Activated naive CD8-positive, alpha-beta T cell treated with anti-CD3 and anti-CD28 coated beads, Interleukin-2, amount 10 ng/mL, durations not matched to agents 7 days and 5 days (primary cell): ENCODE measurements around the gene TLR2. TPM values are rescaled to one million over a fixed set of nuclear protein-coding genes. Genes with fewer than 3 reads are reported as not detected.

ENCODE experiments used
- ATAC-seq: fragments of 150-1000 bp; cut with Tn5 transposase; one replicate; pipeline ENCODE4 v1.10.0; 2021; ENCODE audit warnings: low read depth, moderate library complexity
- POLR2A ChIA-PET: fragments of 350-600 bp; sonication (Branson Sonifier 250); formaldehyde crosslinking; loops from one replicate; lab custom pipeline; 2021; ENCODE audit warnings: antibody characterized with exemption; lab: Charles Lee
- DNase-seq: peaks from one replicate; pipeline ENCODE4 v3.0.0; 2021
- H3K27ac Mint-ChIP-seq: one replicate; pipeline ENCODE4 v1.8.0; 2022; ENCODE audit warnings: mild to moderate bottlenecking, mixed read lengths
- H3K27me3 Mint-ChIP-seq: one replicate; pipeline ENCODE4 v1.8.0; 2022; ENCODE audit warnings: mild to moderate bottlenecking, moderate library complexity, mixed read lengths
- H3K36me3 Mint-ChIP-seq: one replicate; pipeline ENCODE4 v1.8.0; 2021; ENCODE audit warnings: mild to moderate bottlenecking, mixed read lengths
- H3K4me1 Mint-ChIP-seq: one replicate; pipeline ENCODE4 v1.8.0; 2021; ENCODE audit warnings: mixed read lengths
- H3K4me3 Mint-ChIP-seq: one replicate; pipeline ENCODE4 v1.8.0; 2022; ENCODE audit warnings: mild to moderate bottlenecking, moderate library complexity, mixed read lengths
- H3K9me3 Mint-ChIP-seq: one replicate; pipeline ENCODE4 v1.8.0; 2021; ENCODE audit warnings: mixed read lengths
- total RNA-seq, 2 experiments: library from RNA; stranded (reverse); gene quantifications; one replicate each; pipeline ENCODE4 v1.2.3, GENCODE V29; 2021

Gene TLR2, protein sequence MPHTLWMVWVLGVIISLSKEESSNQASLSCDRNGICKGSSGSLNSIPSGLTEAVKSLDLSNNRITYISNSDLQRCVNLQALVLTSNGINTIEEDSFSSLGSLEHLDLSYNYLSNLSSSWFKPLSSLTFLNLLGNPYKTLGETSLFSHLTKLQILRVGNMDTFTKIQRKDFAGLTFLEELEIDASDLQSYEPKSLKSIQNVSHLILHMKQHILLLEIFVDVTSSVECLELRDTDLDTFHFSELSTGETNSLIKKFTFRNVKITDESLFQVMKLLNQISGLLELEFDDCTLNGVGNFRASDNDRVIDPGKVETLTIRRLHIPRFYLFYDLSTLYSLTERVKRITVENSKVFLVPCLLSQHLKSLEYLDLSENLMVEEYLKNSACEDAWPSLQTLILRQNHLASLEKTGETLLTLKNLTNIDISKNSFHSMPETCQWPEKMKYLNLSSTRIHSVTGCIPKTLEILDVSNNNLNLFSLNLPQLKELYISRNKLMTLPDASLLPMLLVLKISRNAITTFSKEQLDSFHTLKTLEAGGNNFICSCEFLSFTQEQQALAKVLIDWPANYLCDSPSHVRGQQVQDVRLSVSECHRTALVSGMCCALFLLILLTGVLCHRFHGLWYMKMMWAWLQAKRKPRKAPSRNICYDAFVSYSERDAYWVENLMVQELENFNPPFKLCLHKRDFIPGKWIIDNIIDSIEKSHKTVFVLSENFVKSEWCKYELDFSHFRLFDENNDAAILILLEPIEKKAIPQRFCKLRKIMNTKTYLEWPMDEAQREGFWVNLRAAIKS
- 1 to 10 TPM in 1 of 2 experiments, under 1 TPM in 1; 0.89 to 1.9 TPM for total RNA-seq

GRCh38 chr4:153684182-153684970 is at the start of gene TLR2:
TSS of gene TLR2 (plus strand) at chr4:153684280. CDS start at chr4:153702908, 18,628 bp downstream.
- peak; percentile 84 for ATAC-seq
- H3K4me1 Mint-ChIP-seq, result peaks cover 7% of the 10 kb centered on the region
- peak within 1 kb of the TSS; percentile 69 for H3K4me3 Mint-ChIP-seq
- H3K27me3 Mint-ChIP-seq, result peaks cover 37% of the 10 kb centered on the region
- peaks cover 6% of the 10 kb centered on the region for H3K9me3 Mint-ChIP-seq
- H3K27ac Mint-ChIP-seq, result no peak within 1 kb of the TSS
- POLR2A ChIA-PET, result no interaction called here
- DNase-seq, result peak; percentile 68
- no peaks in the 10 kb centered on the region for H3K36me3 Mint-ChIP-seq

DNA sequence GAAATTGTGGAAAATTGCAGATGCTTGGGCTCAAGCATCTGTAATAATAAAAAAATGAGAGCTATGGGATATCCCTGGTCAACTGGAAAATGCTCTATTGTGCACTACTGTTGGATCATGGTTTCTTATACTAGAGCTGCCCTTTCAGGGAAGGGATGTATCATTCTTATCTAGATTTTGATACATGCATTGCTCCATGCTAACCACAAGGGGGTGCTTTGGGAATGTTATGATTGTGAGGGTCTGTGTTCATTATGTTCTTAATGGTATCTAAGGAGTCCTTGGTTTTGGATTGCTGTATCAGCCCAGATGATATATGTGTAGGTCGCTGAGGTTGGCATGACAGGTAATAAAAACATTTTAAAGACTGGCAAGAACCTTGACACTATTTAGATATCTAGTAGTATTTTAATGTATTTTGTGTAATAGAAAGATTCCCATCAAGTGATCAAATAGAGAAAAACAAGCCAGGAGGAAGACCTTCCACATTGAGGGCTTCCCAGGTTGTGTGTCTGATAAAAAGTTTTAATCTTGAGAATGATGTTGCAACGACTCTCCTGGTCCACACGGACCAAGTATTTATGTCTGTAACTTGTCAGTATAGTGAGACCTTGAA is 49.2 kb upstream of the TLR2 start:
- peaks cover 35% of the 10 kb centered on the region for H3K36me3 Mint-ChIP-seq
- no peak for ATAC-seq
- no peak overlapping the region for H3K27ac Mint-ChIP-seq
- no peak for DNase-seq
- POLR2A ChIA-PET, result no interaction called here
- H3K4me1 Mint-ChIP-seq, result peaks cover 2% of the 10 kb centered on the region
- H3K4me3 Mint-ChIP-seq, result no peak overlapping the region
- H3K9me3 Mint-ChIP-seq, result no peaks in the 10 kb centered on the region
- no peaks in the 10 kb centered on the region for H3K27me3 Mint-ChIP-seq

DNA sequence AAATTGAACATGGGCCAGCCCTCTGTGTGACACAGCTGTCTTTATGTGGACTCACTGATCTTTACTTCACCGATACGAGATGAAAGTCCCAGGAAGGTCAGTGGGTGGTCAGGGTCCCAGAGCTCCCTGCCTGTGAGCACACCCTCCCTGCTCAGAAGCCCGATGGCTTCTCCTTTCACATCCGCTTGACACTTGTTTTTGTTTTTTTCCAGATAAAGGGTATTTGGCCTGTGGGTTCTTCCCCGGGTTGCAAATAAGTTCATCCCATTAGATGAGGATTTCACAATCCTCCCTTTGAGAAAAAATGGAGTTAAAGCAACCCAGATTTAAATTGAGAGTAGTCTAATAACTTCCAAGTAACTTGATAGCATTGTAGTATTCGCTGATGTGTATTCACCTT is 48.2 kb upstream of the TLR2 start:
- POLR2A ChIA-PET, result no interaction called here
- Mint-ChIP-seq H3K4me1 (peaks cover 2% of the 10 kb centered on the region), H3K27me3 (no peaks in the 10 kb centered on the region), H3K36me3 (peaks cover 26% of the 10 kb centered on the region), H3K4me3 (no peak overlapping the region), H3K9me3 (no peaks in the 10 kb centered on the region), H3K27ac (no peak overlapping the region)
- ATAC-seq, result no peak
- no peak for DNase-seq

DNA sequence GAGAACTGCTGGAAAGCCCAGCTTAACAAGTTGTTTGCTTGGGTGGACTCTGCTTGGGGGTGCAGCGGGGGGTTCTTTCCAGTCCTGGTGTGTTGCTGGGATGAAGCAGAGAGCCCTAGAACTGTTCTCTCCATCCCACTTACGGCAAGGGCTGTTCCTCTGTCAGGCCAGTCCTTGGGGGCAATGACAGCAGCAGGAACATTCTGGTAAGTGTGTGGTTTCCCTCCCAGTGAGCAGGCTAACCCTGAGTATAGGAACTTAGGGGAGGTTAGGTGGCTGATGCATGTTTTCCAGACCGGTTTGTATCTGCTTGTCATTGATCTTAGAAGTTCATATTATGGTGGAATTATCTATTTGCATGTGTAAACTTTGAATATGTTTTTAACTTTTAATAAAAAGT is 46.9 kb upstream of the TLR2 start:
- POLR2A ChIA-PET, result no interaction called here
- peaks cover 6% of the 10 kb centered on the region for H3K4me1 Mint-ChIP-seq
- no peaks in the 10 kb centered on the region for H3K9me3 Mint-ChIP-seq
- DNase-seq, result no peak
- no peak overlapping the region for H3K27ac Mint-ChIP-seq
- H3K4me3 Mint-ChIP-seq, result no peak overlapping the region
- H3K27me3 Mint-ChIP-seq, result no peaks in the 10 kb centered on the region
- peaks cover 23% of the 10 kb centered on the region for H3K36me3 Mint-ChIP-seq
- no peak for ATAC-seq

GRCh38 chr4:153638011-153638410 is 46.1 kb upstream of the TLR2 start:
- H3K9me3 Mint-ChIP-seq, result no peaks in the 10 kb centered on the region
- DNase-seq, result no peak

GRCh38 chr4:153638999-153639398 is 45.1 kb upstream of the TLR2 start:
- DNase-seq (no peak), ATAC-seq (no peak)
- no peak overlapping the region for H3K27ac Mint-ChIP-seq
- no peaks in the 10 kb centered on the region for H3K27me3 Mint-ChIP-seq
- POLR2A ChIA-PET, result no interaction called here
- peaks cover 15% of the 10 kb centered on the region for H3K36me3 Mint-ChIP-seq
- H3K4me3 Mint-ChIP-seq, result no peak overlapping the region
- H3K9me3 Mint-ChIP-seq, result no peaks in the 10 kb centered on the region
- peaks cover 10% of the 10 kb centered on the region for H3K4me1 Mint-ChIP-seq

More at GRCh38 chr4:153638011-153638410, 46.1 kb upstream of the TLR2 start:
- H3K27me3 Mint-ChIP-seq, result no peaks in the 10 kb centered on the region
- POLR2A ChIA-PET, result no interaction called here
- no peak overlapping the region for H3K27ac Mint-ChIP-seq
- H3K36me3 Mint-ChIP-seq, result peaks cover 19% of the 10 kb centered on the region
- H3K4me3 Mint-ChIP-seq, result no peak overlapping the region
- ATAC-seq, result no peak
- peaks cover 7% of the 10 kb centered on the region for H3K4me1 Mint-ChIP-seq

- POLR2A ChIA-PET, result no interaction called here
- Mint-ChIP-seq H3K9me3 (peaks cover 1% of the 10 kb centered on the region), H3K36me3 (peaks cover 10% of the 10 kb centered on the region), H3K27me3 (no peaks in the 10 kb centered on the region), H3K27ac (no peak overlapping the region), H3K4me1 (peaks cover 10% of the 10 kb centered on the region), H3K4me3 (no peak overlapping the region)
- DNase-seq, result no peak
- ATAC-seq, result no peak
Measured at GRCh38 chr4:153639833-153640802, 44.0 kb upstream of the TLR2 start.

DNA sequence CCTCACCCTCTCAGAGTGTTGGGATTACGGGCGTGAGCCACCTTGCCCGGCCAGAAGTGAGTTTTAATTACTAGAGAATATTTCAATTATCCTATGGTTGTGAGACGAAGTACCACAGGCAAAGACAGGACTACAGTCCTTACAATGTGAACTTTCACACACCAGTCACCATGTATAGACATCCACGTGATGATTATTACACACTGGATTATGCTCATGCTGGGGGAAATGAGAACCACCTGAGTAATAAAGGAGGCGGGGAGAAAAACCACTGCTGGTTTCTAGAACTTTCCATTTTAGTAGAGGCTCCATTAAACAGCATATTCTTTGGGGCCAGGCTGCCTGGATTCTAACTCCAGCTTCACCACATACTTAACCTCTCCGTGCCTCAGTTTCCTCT is 42.5 kb upstream of the TLR2 start:
- no peak for ATAC-seq
- POLR2A ChIA-PET, result no interaction called here
- H3K27ac Mint-ChIP-seq, result no peak overlapping the region

GRCh38 chr4:153643406-153644383 is 40.4 kb upstream of the TLR2 start:
- ATAC-seq (peak; percentile 89), DNase-seq (no peak)
- POLR2A ChIA-PET, result interaction anchor here (0.7 to 1.2 kb wide), 3 partner anchors 8 to 298 kb away, joined by 3 to 6 read pairs (median 3); partner anchors contain the start of gene TMEM131L
- Mint-ChIP-seq H3K27ac (peak overlapping the region; percentile 57), H3K36me3 (peaks cover 1% of the 10 kb centered on the region), H3K4me3 (no peak overlapping the region), H3K27me3 (no peaks in the 10 kb centered on the region), H3K4me1 (peaks cover 17% of the 10 kb centered on the region), H3K9me3 (peaks cover 1% of the 10 kb centered on the region)

More for the DNA sequence above, 42.5 kb upstream of the TLR2 start:
- H3K27me3 Mint-ChIP-seq, result no peaks in the 10 kb centered on the region
- H3K9me3 Mint-ChIP-seq, result peaks cover 1% of the 10 kb centered on the region
- peaks cover 2% of the 10 kb centered on the region for H3K36me3 Mint-ChIP-seq
- H3K4me3 Mint-ChIP-seq, result no peak overlapping the region
- H3K4me1 Mint-ChIP-seq, result peaks cover 10% of the 10 kb centered on the region
- no peak for DNase-seq

DNA sequence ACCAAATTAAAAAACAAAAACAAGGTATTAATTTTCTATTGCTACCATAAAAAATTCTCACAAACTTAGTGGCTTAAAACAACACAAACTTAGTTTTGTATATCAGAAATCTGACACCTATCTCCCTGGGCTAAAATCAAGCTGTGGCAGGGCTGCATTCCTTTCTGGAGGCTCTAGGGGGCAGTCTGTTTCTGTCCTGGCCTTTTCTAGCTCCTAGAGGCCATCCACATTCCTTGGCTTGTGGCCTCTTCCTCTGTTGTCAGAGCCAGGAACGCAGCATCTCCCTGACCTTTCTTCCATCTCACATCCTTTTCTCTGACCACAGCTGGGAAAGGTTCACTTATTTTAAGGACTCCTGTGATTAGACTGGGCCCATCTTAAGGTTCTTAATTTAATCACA is 38.9 kb upstream of the TLR2 start:
- no peak overlapping the region for H3K27ac Mint-ChIP-seq
- peaks cover 1% of the 10 kb centered on the region for H3K9me3 Mint-ChIP-seq
- peaks cover 17% of the 10 kb centered on the region for H3K4me1 Mint-ChIP-seq
- ATAC-seq (no peak), DNase-seq (no peak)
- peaks cover 1% of the 10 kb centered on the region for H3K36me3 Mint-ChIP-seq
- no peak overlapping the region for H3K4me3 Mint-ChIP-seq
- H3K27me3 Mint-ChIP-seq, result no peaks in the 10 kb centered on the region
- POLR2A ChIA-PET, result no interaction called here

DNA sequence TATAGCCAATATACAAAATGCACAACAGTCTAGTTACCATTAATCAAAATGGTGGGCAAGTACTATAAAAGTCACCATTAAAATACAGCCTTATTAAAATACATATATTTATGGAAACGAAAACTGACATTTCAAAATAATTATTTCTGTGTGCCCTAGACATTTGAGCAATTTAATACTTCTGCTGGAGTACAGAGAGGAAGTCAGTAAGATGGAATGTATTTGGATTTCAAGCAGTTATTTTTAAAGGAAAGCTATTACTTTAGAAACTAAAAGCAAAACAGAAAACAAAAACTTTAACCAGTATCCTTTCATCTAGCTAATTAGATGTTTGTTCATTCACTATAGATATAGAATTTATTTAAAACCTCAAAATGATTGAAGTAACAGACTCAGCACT is 37.8 kb upstream of the TLR2 start:
- POLR2A ChIA-PET, result no interaction called here
- DNase-seq, result no peak
- H3K4me3 Mint-ChIP-seq, result no peak overlapping the region
- H3K27me3 Mint-ChIP-seq, result no peaks in the 10 kb centered on the region
- ATAC-seq, result no peak
- peaks cover 1% of the 10 kb centered on the region for H3K36me3 Mint-ChIP-seq
- H3K27ac Mint-ChIP-seq, result no peak overlapping the region
- peaks cover 22% of the 10 kb centered on the region for H3K4me1 Mint-ChIP-seq
- H3K9me3 Mint-ChIP-seq, result peaks cover 1% of the 10 kb centered on the region
